Caki2 (cell line): Measurements from ENCODE around the gene RPRML. TPM values are rescaled to one million over a fixed set of nuclear protein-coding genes. Genes with fewer than 3 reads are reported as not detected.

ENCODE experiments used
- total RNA-seq: library from RNA; depleted of rRNA; stranded (reverse); fragments of >200 nt; shearing (Covaris generic); gene quantifications from 2 replicates; pipeline ENCODE4 v1.2.3, GENCODE V29; 2014; ENCODE audit warnings: low replicate concordance; rRNA removed

RPRML gene
- total RNA-seq, 1 experiment from 2014 or later = not detected

Other genes with a start within 250 kb of the RPRML start
- 4.0 and 4.5 TPM in 2 replicates for gene WNT3, start 160.6 kb downstream of the RPRML start, total RNA-seq
- not detected in 2 replicates for gene WNT9B, start 127.7 kb downstream of the RPRML start, total RNA-seq
- gene GOSR2, start 56.1 kb downstream of the RPRML start, total RNA-seq = 43.2 and 48.2 TPM in 2 replicates
- gene CDC27, start 210.0 kb upstream of the RPRML start, total RNA-seq = 47.6 and 115 TPM in 2 replicates
- gene MYL4, start 230.1 kb upstream of the RPRML start, total RNA-seq = not detected in 2 replicates